ENCODE data around the gene PADI6. TPM values are rescaled to one million over a fixed set of nuclear protein-coding genes. Genes with fewer than 3 reads are reported as not detected.

Gene PADI6
- total and polyA plus RNA-seq, 2 donors (not counting 1 experiment from before 2014, with no cell fraction given): 0.04 TPM; not detected in 1

DNA sequence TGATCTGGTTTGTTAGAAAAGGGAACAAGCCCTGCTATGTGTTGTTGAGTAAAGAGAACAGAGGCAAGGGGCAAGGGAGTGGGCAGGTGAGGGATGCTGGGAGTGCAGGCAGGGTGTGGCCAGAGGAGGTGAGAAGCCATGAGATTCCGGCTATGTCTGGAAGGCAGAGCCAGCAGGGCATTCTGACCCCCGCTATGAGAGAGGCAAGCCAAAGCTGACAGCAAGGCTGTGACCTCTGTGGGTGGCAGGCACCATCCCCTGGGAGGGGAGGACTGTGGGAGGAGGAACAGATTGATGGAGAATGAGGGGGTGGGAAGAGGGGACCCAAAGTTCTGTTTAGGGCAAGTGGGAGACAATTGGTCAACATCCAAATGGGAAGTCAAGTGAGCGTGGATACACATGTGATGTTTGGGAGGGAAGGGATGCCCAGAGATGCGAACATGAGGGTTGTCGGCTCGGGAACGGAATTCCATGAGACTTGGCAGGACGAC is 19.5 kb upstream of the PADI6 start:
- no peaks in the 10 kb centered on the region for H3K9me3 ChIP-seq (ENCODE audit: control extremely low read depth in 1 of 3, control insufficient read depth in 2 of 3, insufficient read depth in 1 of 3, low read length in 2 of 3)
- H3K9ac ChIP-seq (ENCODE audit: low read length): no peak overlapping the region
- Mint-ChIP-seq H3K27ac (no peak overlapping the region), H3K4me3 (no peak overlapping the region), H3K4me1 (peaks cover 13% of the 10 kb centered on the region), H3K9me3 (ENCODE audit: insufficient read depth) (no peaks in the 10 kb centered on the region), H3K27me3 (peaks cover 15% of the 10 kb centered on the region)
- no peak overlapping the region for H2AFZ ChIP-seq (ENCODE audit: insufficient read depth, low read depth, low read length, poor library complexity, severe bottlenecking)
- H3K4me1 ChIP-seq (ENCODE audit: control insufficient read depth in 2 of 2, insufficient read depth in 2 of 2, low read length in 2 of 2): peaks cover 11 to 20% of the 10 kb centered on the region in 2 donors
- H3K79me2 ChIP-seq (ENCODE audit: control insufficient read depth, insufficient read depth, low read length): no peaks in the 10 kb centered on the region
- no peak overlapping the region for H3K4me3 ChIP-seq (ENCODE audit: control extremely low read depth in 1 of 5, extremely low read depth in 1 of 5, insufficient read depth in 1 of 5, low read depth in 2 of 5, low read length in 4 of 5)
- no peak overlapping the region for H3K4me2 ChIP-seq (replicated peaks; ENCODE audit: low read depth, low read length, poor library complexity, severe bottlenecking)
- no peak overlapping the region for H3K27ac ChIP-seq (ENCODE audit: low read length in 2 of 2)
- no peaks in the 10 kb centered on the region for H3K36me3 ChIP-seq (replicated peaks in 1 of 2; ENCODE audit: control extremely low read depth in 1 of 2, control insufficient read depth in 1 of 2, extremely low read depth in 1 of 2, insufficient read depth in 2 of 2, low read length in 1 of 2)
- 92% methylated on average over 8 of the region's 8 CpGs for WGBS (ENCODE audit: insufficient coverage)
- H4K20me1 ChIP-seq (ENCODE audit: control insufficient read depth, insufficient read depth, low read length, poor library complexity, severe bottlenecking): no peaks in the 10 kb centered on the region
- CTCF ChIA-PET: no interaction called here
- H3K27me3 ChIP-seq (replicated peaks in 1 of 4; ENCODE audit: control extremely low read depth in 1 of 4, control insufficient read depth in 3 of 4, insufficient read depth in 4 of 4, low read length in 3 of 4): peaks cover 0 to 5% (median 0%) of the 10 kb centered on the region in 4 experiments
- no peak for TF ChIP-seq EZH2 (IDR thresholded peaks at IDR 0.05; ENCODE audit: borderline replicate concordance, insufficient read depth, low read depth, low read length, poor library complexity, severe bottlenecking)
- TF ChIP-seq, protein P1, sequence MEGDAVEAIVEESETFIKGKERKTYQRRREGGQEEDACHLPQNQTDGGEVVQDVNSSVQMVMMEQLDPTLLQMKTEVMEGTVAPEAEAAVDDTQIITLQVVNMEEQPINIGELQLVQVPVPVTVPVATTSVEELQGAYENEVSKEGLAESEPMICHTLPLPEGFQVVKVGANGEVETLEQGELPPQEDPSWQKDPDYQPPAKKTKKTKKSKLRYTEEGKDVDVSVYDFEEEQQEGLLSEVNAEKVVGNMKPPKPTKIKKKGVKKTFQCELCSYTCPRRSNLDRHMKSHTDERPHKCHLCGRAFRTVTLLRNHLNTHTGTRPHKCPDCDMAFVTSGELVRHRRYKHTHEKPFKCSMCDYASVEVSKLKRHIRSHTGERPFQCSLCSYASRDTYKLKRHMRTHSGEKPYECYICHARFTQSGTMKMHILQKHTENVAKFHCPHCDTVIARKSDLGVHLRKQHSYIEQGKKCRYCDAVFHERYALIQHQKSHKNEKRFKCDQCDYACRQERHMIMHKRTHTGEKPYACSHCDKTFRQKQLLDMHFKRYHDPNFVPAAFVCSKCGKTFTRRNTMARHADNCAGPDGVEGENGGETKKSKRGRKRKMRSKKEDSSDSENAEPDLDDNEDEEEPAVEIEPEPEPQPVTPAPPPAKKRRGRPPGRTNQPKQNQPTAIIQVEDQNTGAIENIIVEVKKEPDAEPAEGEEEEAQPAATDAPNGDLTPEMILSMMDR (IDR thresholded peaks at IDR 0.05): no peak
- intact Hi-C loops (cut with micrococcal nuclease): no loop called here
- no peak for ATAC-seq (ENCODE audit: low read depth)
- POLR2A ChIA-PET: no interaction called here
- DNase-seq: no peak

DNA sequence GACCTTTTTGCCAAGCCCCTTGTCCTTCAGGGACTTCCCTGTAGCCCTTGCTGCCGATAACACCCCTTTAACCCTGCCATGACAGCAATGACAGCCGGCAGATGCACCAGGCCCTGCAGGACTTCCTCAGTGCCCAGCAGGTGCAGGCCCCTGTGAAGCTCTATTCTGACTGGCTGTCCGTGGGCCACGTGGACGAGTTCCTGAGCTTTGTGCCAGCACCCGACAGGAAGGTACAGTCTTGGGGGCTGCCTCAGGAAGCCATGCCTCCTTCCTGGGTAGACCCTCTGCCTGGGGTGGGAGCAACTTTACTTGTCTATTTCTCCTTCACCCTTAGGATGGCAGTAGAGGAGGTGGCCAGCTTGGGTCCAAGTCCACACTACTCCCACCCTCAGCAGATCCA is 16.1 kb upstream of the PADI6 start:
- H3K27me3 ChIP-seq (replicated peaks in 1 of 4; ENCODE audit: control extremely low read depth in 1 of 4, control insufficient read depth in 3 of 4, insufficient read depth in 4 of 4, low read length in 3 of 4): no peaks in the 10 kb centered on the region
- intact Hi-C loops (cut with micrococcal nuclease): no loop called here
- peak; percentile 22 for DNase-seq
- no peaks in the 10 kb centered on the region for H4K20me1 ChIP-seq (ENCODE audit: control insufficient read depth, insufficient read depth, low read length, poor library complexity, severe bottlenecking)
- Mint-ChIP-seq H3K9me3 (ENCODE audit: insufficient read depth) (no peaks in the 10 kb centered on the region), H3K4me1 (peaks cover 13% of the 10 kb centered on the region), H3K4me3 (peak overlapping the region; percentile 71), H3K27me3 (peaks cover 6% of the 10 kb centered on the region), H3K27ac (peak overlapping the region; percentile 26)
- 6% methylated on average over 6 of the region's 6 CpGs for WGBS (ENCODE audit: insufficient coverage)
- CTCF ChIA-PET: no interaction called here
- POLR2A ChIA-PET: no interaction called here
- H3K4me1 ChIP-seq (ENCODE audit: control insufficient read depth in 2 of 2, insufficient read depth in 2 of 2, low read length in 2 of 2): peaks cover 11 to 15% of the 10 kb centered on the region in 2 donors
- TF ChIP-seq, protein P1 (IDR thresholded peaks at IDR 0.05): no peak
- no peak for TF ChIP-seq EZH2 (IDR thresholded peaks at IDR 0.05; ENCODE audit: borderline replicate concordance, insufficient read depth, low read depth, low read length, poor library complexity, severe bottlenecking)
- no peaks in the 10 kb centered on the region for H3K36me3 ChIP-seq (replicated peaks in 1 of 2; ENCODE audit: control extremely low read depth in 1 of 2, control insufficient read depth in 1 of 2, extremely low read depth in 1 of 2, insufficient read depth in 2 of 2, low read length in 1 of 2)
- H3K27ac ChIP-seq (ENCODE audit: low read length in 2 of 2): peak overlapping the region in 1 of 2 donors; percentile 40
- H3K4me2 ChIP-seq (replicated peaks; ENCODE audit: low read depth, low read length, poor library complexity, severe bottlenecking): peak overlapping the region; percentile 71
- no peaks in the 10 kb centered on the region for H3K9me3 ChIP-seq (ENCODE audit: control extremely low read depth in 1 of 3, control insufficient read depth in 2 of 3, insufficient read depth in 1 of 3, low read length in 2 of 3)
- H2AFZ ChIP-seq (ENCODE audit: insufficient read depth, low read depth, low read length, poor library complexity, severe bottlenecking): peak overlapping the region; percentile 83
- no peaks in the 10 kb centered on the region for H3K79me2 ChIP-seq (ENCODE audit: control insufficient read depth, insufficient read depth, low read length)
- H3K9ac ChIP-seq (ENCODE audit: low read length): peak overlapping the region; percentile 50
- peak; percentile 45 for ATAC-seq (ENCODE audit: low read depth)
- H3K4me3 ChIP-seq (ENCODE audit: control extremely low read depth in 1 of 5, extremely low read depth in 1 of 5, insufficient read depth in 1 of 5, low read depth in 2 of 5, low read length in 4 of 5): peak overlapping the region in 4 of 5 experiments; percentile 18 to 37 (median 30)

All from B cell (primary cell).